GM18499 (cell line): ENCODE measurements around the gene LDB3.

Experiments used
- ATAC-seq: cut with Tn5 transposase; IDR thresholded peaks from one replicate; pipeline ENCODE4 v1.9.1; 2021; ENCODE audit warnings: moderate number of reproducible peaks; ENCODE audit not compliant: insufficient read depth, unreplicated experiment

Gene LDB3

GRCh38 chr10:86684331-86685097 is 16.2 kb downstream of the LDB3 start:
- ATAC-seq = no peak

GRCh38 chr10:86685416-86685815 is 17.1 kb downstream of the LDB3 start:
- ATAC-seq = no peak

- ATAC-seq = no peak
These were observed 17.8 kb downstream of the LDB3 start for GRCh38 chr10:86685893-86686632.

- no peak for ATAC-seq
These were observed 18.7 kb downstream of the LDB3 start for GRCh38 chr10:86686972-86687371.

- ATAC-seq = no peak
These were observed 19.4 kb downstream of the LDB3 start for GRCh38 chr10:86687750-86688149.

GRCh38 chr10:86688398-86688921 is 20.1 kb downstream of the LDB3 start:
- no peak for ATAC-seq

GRCh38 chr10:86689146-86689545 is 20.8 kb downstream of the LDB3 start:
- ATAC-seq = no peak

- ATAC-seq = no peak
These were observed 21.9 kb downstream of the LDB3 start for GRCh38 chr10:86690231-86690630.

GRCh38 chr10:86690657-86691084 is 22.4 kb downstream of the LDB3 start:
- no peak for ATAC-seq

GRCh38 chr10:86691333-86692022 is 23.2 kb downstream of the LDB3 start:
- no peak for ATAC-seq

- ATAC-seq = no peak
These were observed 23.8 kb downstream of the LDB3 start for GRCh38 chr10:86692023-86692514.

GRCh38 chr10:86692664-86693063 is 24.4 kb downstream of the LDB3 start:
- ATAC-seq = no peak

- no peak for ATAC-seq
These were observed 25.0 kb downstream of the LDB3 start for GRCh38 chr10:86693275-86693674.

GRCh38 chr10:86693721-86694369 is 25.5 kb downstream of the LDB3 start:
- no peak for ATAC-seq

- no peak for ATAC-seq
These were observed 30.1 kb downstream of the LDB3 start for GRCh38 chr10:86698207-86698940.

GRCh38 chr10:86699125-86699524 is 30.8 kb downstream of the LDB3 start:
- ATAC-seq = no peak

GRCh38 chr10:86699541-86699940 is 31.2 kb downstream of the LDB3 start:
- no peak for ATAC-seq

GRCh38 chr10:86699991-86700840 is 31.9 kb downstream of the LDB3 start:
- no peak for ATAC-seq
